Right lobe of liver (tissue), 6 donors: ENCODE data around the gene ACTN1. TPM values are rescaled to one million over a fixed set of nuclear protein-coding genes. Genes with fewer than 3 reads are reported as not detected.

Experiments used
- ATAC-seq, 4 donors: fragments of 200-7000 bp; cut with Tn5 transposase; one replicate each; pipeline ENCODE4 v1.9.1; 2020; ENCODE audit warnings: mild to moderate bottlenecking in 4 of 4, moderate library complexity in 4 of 4
- DNase-seq, 3 donors: peaks; one replicate each; pipeline ENCODE4 v3.0.0-alpha.2; 2020
- H3K27ac ChIP-seq, 3 donors: fragments of 200-600 bp; one replicate each; pipeline ENCODE4 v1.8.0; 2022
- H3K27me3 ChIP-seq, 2 donors: fragments of 200-600 bp; one replicate each; pipeline ENCODE4 v1.8.0; 2022
- H3K36me3 ChIP-seq, 4 donors: fragments of 200-600 bp; sonication (generic) in 1 of 4; one replicate each; pipeline versions ENCODE4 v1.5.1 to v1.8.0; 2017 to 2022; ENCODE audit warnings: control low read depth in 1 of 4
- H3K4me1 ChIP-seq, 4 donors: fragments of 200-600 bp; sonication (generic) in 1 of 4; one replicate each; pipeline versions ENCODE4 v1.5.1 to v1.8.0; 2017 to 2022; ENCODE audit warnings: control low read depth in 1 of 4
- H3K4me3 ChIP-seq, 3 donors: fragments of 200-600 bp; one replicate each; pipeline ENCODE4 v1.8.0; 2022
- H3K9me3 ChIP-seq, 4 donors: fragments of 200-600 bp; sonication (generic) in 1 of 4; one replicate each; pipeline versions ENCODE4 v1.5.1 to v1.8.0; 2017 to 2022; ENCODE audit warnings: control low read depth in 1 of 4
- CTCF ChIP-seq, 4 donors: fragments of 200-600 bp in 3 of 4; fragments of 450-650 bp in 1 of 4; IDR thresholded peaks; one replicate each; pipeline versions ENCODE4 v1.5.1 to v1.8.0; 2016 to 2022; ENCODE audit warnings: antibody characterized with exemption in 4 of 4, mild to moderate bottlenecking in 2 of 4
- POLR2A ChIP-seq: fragments of 450-650 bp; IDR thresholded peaks from one replicate; pipeline ENCODE4 v1.6.1; 2017; ENCODE audit warnings: antibody characterized with exemption, mild to moderate bottlenecking
- WGBS: methylation state at CpG from one replicate; pipeline ENCODE4 v1.1.6; 2018; ENCODE audit warnings: low coverage, low lambda C conversion rate; ENCODE audit not compliant: insufficient coverage; ENCODE audit errors: missing lambda C conversion rate; 5-methylcytosine and 5-hydroxymethylcytosine counted together
- intact Hi-C, 2 donors: fragments of 100-400 bp; cut with DNase I; formaldehyde crosslinking; loops; one replicate each; pipeline versions ENCODE4 v1.11.2 to v1.14.1; 2022
- total RNA-seq, 6 experiments: library from RNA; depleted of rRNA in 2 of 6; stranded (reverse); fragments of >200 nt in 2 of 6; fragmentation: NEBNext Ultra II Directional in 3 of 6; extraction: Animal tissue kit (Norgen Biotek cat#: 25700) in 3 of 6; gene quantifications; one replicate each; pipeline versions ENCODE4 v1.1.0 to v1.2.4, GENCODE V29; 2016 to 2023
- donor health status: DM: no; HTN: yes; CAD: no.
- donor health status: DM: no; HTN: no; CAD: no.
- donor health status: DM: no; HTN: no; CAD: no.
- donor health status: DM: no; HTN: yes; CAD: no.
- donor health status: DM: no; HTN: yes; CAD: no.

ACTN1 gene
- total RNA-seq, 6 experiments from 2014 or later, result 53.1 to 145 (median 100) TPM

GRCh38 chr14:68888883-68889282 lies 90.2 kb downstream of the ACTN1 start:
- Histone ChIP-seq H3K36me3 (peaks cover 0 to 64% (median 35%) of the 10 kb centered on the region in 4 donors), H3K4me3 (no peak overlapping the region), H3K27me3 (no peaks in the 10 kb centered on the region), H3K4me1 (peaks cover 0 to 13% (median 4%) of the 10 kb centered on the region in 4 donors), H3K27ac (no peak overlapping the region), H3K9me3 (no peaks in the 10 kb centered on the region)
- intact Hi-C loops, result no loop called here
- ATAC-seq (no peak), DNase-seq (no peak)
- TF ChIP-seq POLR2A (no peak), CTCF (IDR thresholded peaks at IDR 0.05) (no peak)
- 92% methylated on average over 2 of the region's 8 CpGs for WGBS

- intact Hi-C loops, result no loop called here
- no peak overlapping the region for H3K27ac ChIP-seq
- WGBS, result 82% methylated on average over 3 of the region's 20 CpGs
These were observed 90.9 kb downstream of the ACTN1 start for GRCh38 chr14:68888025-68888850.

GRCh38 chr14:68886109-68886434 lies 93.0 kb downstream of the ACTN1 start:
- ATAC-seq, result no peak
- H3K9me3 ChIP-seq, result no peaks in the 10 kb centered on the region
- WGBS, result 80% methylated on average over 1 of the region's 4 CpGs
- intact Hi-C loops, result no loop called here
- no peak overlapping the region for H3K27ac ChIP-seq
- no peak overlapping the region for H3K4me3 ChIP-seq
- H3K27me3 ChIP-seq, result no peaks in the 10 kb centered on the region
- peaks cover 14 to 59% (median 40%) of the 10 kb centered on the region in 4 donors for H3K36me3 ChIP-seq
- TF ChIP-seq POLR2A (no peak), CTCF (IDR thresholded peaks at IDR 0.05) (no peak)
- no peak for DNase-seq
- H3K4me1 ChIP-seq, result peaks cover 0 to 15% (median 6%) of the 10 kb centered on the region in 4 donors

More at GRCh38 chr14:68888025-68888850, 90.9 kb downstream of the ACTN1 start:
- Histone ChIP-seq H3K9me3 (no peaks in the 10 kb centered on the region), H3K27me3 (no peaks in the 10 kb centered on the region), H3K36me3 (peaks cover 3 to 64% (median 35%) of the 10 kb centered on the region in 4 donors), H3K4me1 (peaks cover 0 to 15% (median 6%) of the 10 kb centered on the region in 4 donors), H3K4me3 (no peak overlapping the region)
- DNase-seq (peak in 2 of 3 donors; percentile 56 to 80), ATAC-seq (peak; percentile 26 to 65 (median 40))
- TF ChIP-seq POLR2A (no peak), CTCF (IDR thresholded peaks at IDR 0.05) (no peak)

GRCh38 chr14:68885226-68886108 lies 93.6 kb downstream of the ACTN1 start:
- Histone ChIP-seq H3K9me3 (no peaks in the 10 kb centered on the region), H3K4me1 (peaks cover 0 to 15% (median 6%) of the 10 kb centered on the region in 4 donors), H3K27me3 (no peaks in the 10 kb centered on the region), H3K36me3 (peaks cover 14 to 59% (median 39%) of the 10 kb centered on the region in 4 donors), H3K4me3 (no peak overlapping the region), H3K27ac (peak overlapping the region; percentile 65 to 77 (median 76))
- DNase-seq (no peak), ATAC-seq (no peak)
- TF ChIP-seq CTCF (IDR thresholded peaks at IDR 0.05) (no peak), POLR2A (no peak)
- WGBS, result 92% methylated on average over 5 of the region's 22 CpGs
- intact Hi-C loops, result no loop called here
